ENCODE results near the gene FRAT2. TPM values are rescaled to one million over a fixed set of nuclear protein-coding genes. Genes with fewer than 3 reads are reported as not detected.
A peak's percentile ranks its signal among the peaks of the same experiment; 100 is the strongest.

Gene FRAT2
- total and polyA plus RNA-seq, 8 donors: 4.3 to 15.0 (median 9.8) TPM

DNA sequence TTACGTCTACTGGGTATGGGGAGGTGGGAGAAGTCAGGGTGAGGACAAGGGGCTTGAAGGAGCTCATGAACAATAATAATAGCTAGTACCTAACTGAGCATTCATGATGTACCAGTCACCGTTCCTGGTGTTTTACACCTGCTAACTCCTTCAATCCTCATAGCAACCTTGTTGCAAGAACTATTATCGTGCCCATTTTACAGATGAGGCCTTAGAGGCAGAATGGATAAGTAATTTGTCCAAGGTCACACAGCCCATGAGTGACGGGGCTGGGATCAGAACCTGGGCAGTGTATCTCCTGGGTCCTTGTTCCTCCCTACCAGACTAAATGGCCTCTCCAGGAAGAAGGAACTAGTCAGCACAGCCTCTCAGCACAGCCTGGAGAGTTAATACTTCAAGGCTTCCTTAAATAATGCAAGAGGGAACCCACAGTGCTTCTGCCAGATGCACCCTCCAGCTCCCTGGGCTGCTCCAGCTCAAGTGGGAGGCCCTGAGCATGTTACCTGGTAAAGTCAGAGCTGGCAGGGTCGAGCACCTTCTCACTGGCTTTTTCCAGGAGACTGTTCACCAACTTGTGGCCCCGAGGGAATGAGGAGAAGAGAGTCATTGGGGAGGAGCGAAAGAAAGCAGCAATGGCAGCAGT lies 37.8 kb upstream of the FRAT2 start:
- Histone ChIP-seq H3K4me1 (no peaks in the 10 kb centered on the region), H3K9me3 (no peaks in the 10 kb centered on the region), H3K36me3 (peaks cover 0 to 69% (median 26%) of the 10 kb centered on the region in 3 donors), H3K4me3 (no peak overlapping the region), H3K27ac (no peak overlapping the region), H3K27me3 (no peaks in the 10 kb centered on the region)
- TF ChIP-seq, protein P1, sequence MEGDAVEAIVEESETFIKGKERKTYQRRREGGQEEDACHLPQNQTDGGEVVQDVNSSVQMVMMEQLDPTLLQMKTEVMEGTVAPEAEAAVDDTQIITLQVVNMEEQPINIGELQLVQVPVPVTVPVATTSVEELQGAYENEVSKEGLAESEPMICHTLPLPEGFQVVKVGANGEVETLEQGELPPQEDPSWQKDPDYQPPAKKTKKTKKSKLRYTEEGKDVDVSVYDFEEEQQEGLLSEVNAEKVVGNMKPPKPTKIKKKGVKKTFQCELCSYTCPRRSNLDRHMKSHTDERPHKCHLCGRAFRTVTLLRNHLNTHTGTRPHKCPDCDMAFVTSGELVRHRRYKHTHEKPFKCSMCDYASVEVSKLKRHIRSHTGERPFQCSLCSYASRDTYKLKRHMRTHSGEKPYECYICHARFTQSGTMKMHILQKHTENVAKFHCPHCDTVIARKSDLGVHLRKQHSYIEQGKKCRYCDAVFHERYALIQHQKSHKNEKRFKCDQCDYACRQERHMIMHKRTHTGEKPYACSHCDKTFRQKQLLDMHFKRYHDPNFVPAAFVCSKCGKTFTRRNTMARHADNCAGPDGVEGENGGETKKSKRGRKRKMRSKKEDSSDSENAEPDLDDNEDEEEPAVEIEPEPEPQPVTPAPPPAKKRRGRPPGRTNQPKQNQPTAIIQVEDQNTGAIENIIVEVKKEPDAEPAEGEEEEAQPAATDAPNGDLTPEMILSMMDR (IDR thresholded peaks at IDR 0.05): no peak
- intact Hi-C loops (cut with DNase I): no loop called here
- ATAC-seq (peak in 2 of 4 donors; percentile 15 to 48), FAIRE-seq (no peak), DNase-seq (no peak)
- WGBS, 2 donors: 93 to 98% methylated on average over 7 of the region's 7 CpGs

DNA sequence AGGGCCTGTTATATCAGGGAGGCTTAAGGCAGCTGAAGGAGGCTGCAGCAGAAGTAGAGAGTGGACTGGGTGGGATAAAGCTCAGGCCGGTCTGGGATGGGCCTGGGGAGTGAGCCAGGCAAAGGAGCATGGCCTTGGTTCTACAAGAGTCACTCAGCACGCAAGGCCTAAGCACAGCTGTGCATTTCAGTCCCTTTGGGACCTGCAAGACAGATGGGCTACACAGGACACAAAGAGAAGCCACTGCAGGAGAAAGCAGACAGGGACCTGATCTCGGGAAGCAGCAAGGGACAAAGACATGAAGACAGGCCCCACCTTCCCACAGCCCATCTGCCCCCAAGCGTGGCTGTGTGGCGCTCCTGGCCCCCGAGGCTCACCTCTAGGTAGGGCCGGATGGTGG lies 37.2 kb upstream of the FRAT2 start:
- no peak overlapping the region for H3K4me3 ChIP-seq
- H3K4me1 ChIP-seq: no peaks in the 10 kb centered on the region
- FAIRE-seq: no peak
- no peaks in the 10 kb centered on the region for H3K9me3 ChIP-seq
- H3K36me3 ChIP-seq: peaks cover 0 to 67% (median 26%) of the 10 kb centered on the region in 3 donors
- WGBS, 2 donors: 92% methylated on average over 7 of the region's 7 CpGs
- H3K27ac ChIP-seq: no peak overlapping the region
- TF ChIP-seq, protein P1 (IDR thresholded peaks at IDR 0.05): no peak
- H3K27me3 ChIP-seq: no peaks in the 10 kb centered on the region
- intact Hi-C loops (cut with DNase I): no loop called here
- no peak for DNase-seq
- ATAC-seq: no peak

DNA sequence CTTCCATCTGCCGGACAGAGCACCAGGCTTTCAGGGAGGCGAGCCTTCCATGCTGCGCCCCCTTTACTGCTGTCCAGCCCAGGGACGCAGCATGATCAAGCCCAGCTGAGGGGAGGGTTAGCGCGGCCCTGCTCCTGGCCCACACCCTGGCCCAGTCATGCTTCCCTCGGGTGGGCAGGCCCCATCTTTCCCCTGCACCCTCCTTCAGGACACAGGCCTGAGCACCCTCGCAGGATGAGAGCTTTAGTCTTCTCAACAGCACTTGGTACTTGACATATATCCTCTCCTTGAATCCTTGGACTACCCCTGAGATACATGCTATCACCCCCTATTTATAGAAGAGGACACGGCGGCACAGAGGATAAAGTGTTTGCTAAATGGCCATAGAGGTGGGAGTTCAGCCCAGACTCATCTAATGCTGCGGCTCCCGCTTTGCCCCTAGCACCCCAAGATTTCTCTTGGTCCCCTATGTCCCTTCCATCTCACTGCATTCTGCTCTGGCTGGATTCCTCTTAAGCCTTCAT lies 32.7 kb upstream of the FRAT2 start:
- no peak overlapping the region for H3K4me3 ChIP-seq
- FAIRE-seq (no peak), DNase-seq (no peak), ATAC-seq (no peak)
- no peaks in the 10 kb centered on the region for H3K27me3 ChIP-seq
- peaks cover 0 to 53% (median 20%) of the 10 kb centered on the region in 3 donors for H3K36me3 ChIP-seq
- 92 to 93% methylated on average over 12 of the region's 12 CpGs for WGBS, 2 donors
- H3K27ac ChIP-seq: no peak overlapping the region
- TF ChIP-seq, protein P1 (IDR thresholded peaks at IDR 0.05): no peak
- intact Hi-C loops (cut with DNase I): loop anchor here in 1 of 3 donors (10.0 kb wide), 1 partner anchor 292 kb away; no protein-coding TSS in a partner anchor
- no peaks in the 10 kb centered on the region for H3K9me3 ChIP-seq
- no peaks in the 10 kb centered on the region for H3K4me1 ChIP-seq

DNA sequence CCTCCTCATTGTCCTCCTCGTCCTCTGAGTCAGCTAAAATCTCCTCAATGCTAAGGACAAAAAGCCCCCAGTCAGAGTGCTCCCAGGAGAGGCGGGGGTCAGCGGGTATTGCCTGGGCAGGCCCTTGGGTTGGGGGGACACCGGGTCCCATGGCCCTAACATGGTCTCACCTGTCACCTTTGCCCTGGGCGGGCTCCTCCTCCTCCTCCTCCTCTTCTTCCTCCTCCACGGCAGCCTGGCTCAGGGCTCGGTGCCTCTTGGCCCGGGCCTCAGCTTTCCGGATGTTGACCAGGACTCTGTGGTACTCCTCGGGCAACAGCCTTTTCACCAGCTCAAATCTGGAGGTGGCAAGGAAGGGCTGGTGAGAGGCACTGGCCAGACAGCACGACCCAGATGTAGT lies 32.0 kb upstream of the FRAT2 start:
- TF ChIP-seq, protein P1 (IDR thresholded peaks at IDR 0.05): no peak
- H3K27ac ChIP-seq: peak overlapping the region in 2 of 4 donors; percentile 44 to 63
- H3K9me3 ChIP-seq: no peaks in the 10 kb centered on the region
- no peak for ATAC-seq
- H3K27me3 ChIP-seq: no peaks in the 10 kb centered on the region
- H3K36me3 ChIP-seq: peaks cover 0 to 47% (median 20%) of the 10 kb centered on the region in 3 donors
- intact Hi-C loops (cut with DNase I): loop anchor here in 1 of 3 donors (10.0 kb wide), 1 partner anchor 292 kb away; no protein-coding TSS in a partner anchor
- no peak overlapping the region for H3K4me3 ChIP-seq
- FAIRE-seq: no peak
- no peaks in the 10 kb centered on the region for H3K4me1 ChIP-seq
- no peak for DNase-seq
- 89 to 95% methylated on average over 11 of the region's 11 CpGs for WGBS, 2 donors
